MM.1S (cell line): Measurements from ENCODE around the gene TRABD2B.

ENCODE experiments used
- DNase-seq: peaks from one replicate; pipeline ENCODE4 v3.0.0-alpha.2; 2015
- H2AFZ ChIP-seq: fragments of 300-600 bp; sonication (generic); 2 replicates; pipeline ENCODE4 v1.6.0; 2016; ENCODE audit warnings: antibody characterized with exemption, low read length
- H3F3A ChIP-seq: fragments of 300-600 bp; sonication (generic); 2 replicates; pipeline ENCODE4 v1.6.1; 2016; ENCODE audit warnings: mild to moderate bottlenecking, antibody characterized with exemption, low read length, moderate library complexity, mixed read lengths; ENCODE audit not compliant: insufficient read depth
- H3K27ac ChIP-seq: fragments of 300-600 bp; sonication (generic); 2 replicates; pipeline ENCODE4 v1.5.1; 2016; ENCODE audit warnings: mild to moderate bottlenecking, low read length
- H3K27me3 ChIP-seq: fragments of 300-600 bp; sonication (generic); replicated peaks from 2 replicates; pipeline ENCODE4 v1.6.0; 2016; ENCODE audit warnings: low read length; ENCODE audit not compliant: insufficient read depth
- H3K36me3 ChIP-seq: fragments of 300-600 bp; sonication (generic); replicated peaks from 2 replicates; pipeline ENCODE4 v1.6.1; 2016; ENCODE audit warnings: mild to moderate bottlenecking, low read length, mixed read lengths; ENCODE audit not compliant: insufficient read depth
- H3K4me1 ChIP-seq: fragments of 300-600 bp; sonication (generic); 2 replicates; pipeline ENCODE4 v1.6.1; 2016; ENCODE audit warnings: low read length, mixed read lengths
- H3K4me2 ChIP-seq: fragments of 300-600 bp; sonication (generic); 2 replicates; pipeline ENCODE4 v1.6.0; 2016; ENCODE audit warnings: low read depth, low read length
- H3K4me3 ChIP-seq: fragments of 300-600 bp; sonication (generic); 2 replicates; pipeline ENCODE4 v1.5.1; 2016; ENCODE audit warnings: low read length, mixed read lengths
- H3K79me2 ChIP-seq: fragments of 300-600 bp; sonication (generic); 2 replicates; pipeline ENCODE4 v1.6.1; 2016; ENCODE audit warnings: mixed run types, low read length, mixed read lengths
- H3K9ac ChIP-seq: fragments of 300-600 bp; sonication (generic); 2 replicates; pipeline ENCODE4 v1.6.1; 2016; ENCODE audit warnings: low read length, mixed read lengths
- H3K9me2 ChIP-seq: fragments of 300-600 bp; sonication (generic); replicated peaks from 2 replicates; pipeline ENCODE4 v1.6.1; 2016; ENCODE audit warnings: mild to moderate bottlenecking, low read length, mixed read lengths; ENCODE audit not compliant: insufficient read depth
- H3K9me3 ChIP-seq: fragments of 300-600 bp; sonication (generic); replicated peaks from 2 replicates; pipeline ENCODE4 v1.6.1; 2016; ENCODE audit warnings: mild to moderate bottlenecking, low read length, mixed read lengths; ENCODE audit not compliant: insufficient read depth
- H4K20me1 ChIP-seq: fragments of 300-600 bp; sonication (generic); 2 replicates; pipeline ENCODE4 v1.6.1; 2016; ENCODE audit warnings: mild to moderate bottlenecking, low read length, moderate library complexity, mixed read lengths; ENCODE audit not compliant: insufficient read depth
- CTCF ChIP-seq: fragments of 300-600 bp; sonication (generic); IDR thresholded peaks from 2 replicates; pipeline ENCODE4 v1.5.1; 2016; ENCODE audit warnings: antibody characterized with exemption, low read length, mixed read lengths
- EZH2 ChIP-seq: fragments of 300-600 bp; sonication (generic); optimal IDR thresholded peaks from 2 replicates; pipeline ENCODE3; 2017; ENCODE audit warnings: low read depth, mild to moderate bottlenecking, antibody characterized with exemption, low read length, mixed read lengths
- EZH2phosphoT487 ChIP-seq: fragments of 300-600 bp; sonication (generic); IDR thresholded peaks from 2 replicates; pipeline ENCODE4 v1.6.1; 2018; ENCODE audit warnings: antibody characterized with exemption, low read length

The TRABD2B gene

GRCh38 chr1:47936916-47937551, 60.2 kb downstream of the TRABD2B start:
- TF ChIP-seq EZH2 (no peak), CTCF (no peak), EZH2phosphoT487 (no peak)
- no peak overlapping the region for H3K4me3 ChIP-seq
- no peaks in the 10 kb centered on the region for H3K4me1 ChIP-seq
- DNase-seq: no peak
- no peaks in the 10 kb centered on the region for H3K27me3 ChIP-seq
- H4K20me1 ChIP-seq: no peaks in the 10 kb centered on the region
- no peak overlapping the region for H3K4me2 ChIP-seq
- H3K9me2 ChIP-seq: no peaks in the 10 kb centered on the region
- H3K9ac ChIP-seq: no peak overlapping the region
- H2AFZ ChIP-seq: no peak overlapping the region
- H3F3A ChIP-seq: no peaks in the 10 kb centered on the region
- no peaks in the 10 kb centered on the region for H3K36me3 ChIP-seq
- H3K79me2 ChIP-seq: no peaks in the 10 kb centered on the region
- H3K27ac ChIP-seq: no peak overlapping the region
- H3K9me3 ChIP-seq: no peaks in the 10 kb centered on the region

DNA sequence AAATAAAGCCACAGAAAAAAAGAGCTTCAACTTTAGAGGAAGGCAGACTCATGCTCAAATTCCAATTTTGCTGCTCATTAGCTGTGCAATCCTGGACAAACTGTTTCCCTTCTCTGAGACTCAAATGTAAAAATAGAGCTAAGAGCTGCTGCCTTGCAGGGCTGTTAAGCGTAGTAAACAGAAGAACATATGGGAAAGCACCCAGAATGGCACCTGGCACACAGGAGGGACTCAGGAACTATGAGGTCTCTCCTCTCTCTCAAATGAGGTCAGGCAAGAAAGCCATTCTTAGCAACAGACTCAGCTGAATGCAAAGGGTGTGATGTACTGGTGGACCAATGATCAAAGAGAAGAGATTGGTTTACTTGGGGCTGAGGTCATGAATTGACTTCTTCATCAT, 61.3 kb downstream of the TRABD2B start:
- no peaks in the 10 kb centered on the region for H3K9me2 ChIP-seq
- H3K27ac ChIP-seq: no peak overlapping the region
- H4K20me1 ChIP-seq: no peaks in the 10 kb centered on the region
- no peaks in the 10 kb centered on the region for H3K9me3 ChIP-seq
- H2AFZ ChIP-seq: no peak overlapping the region
- H3K79me2 ChIP-seq: no peaks in the 10 kb centered on the region
- no peak for DNase-seq
- TF ChIP-seq EZH2 (no peak), CTCF (no peak), EZH2phosphoT487 (no peak)
- H3K27me3 ChIP-seq: no peaks in the 10 kb centered on the region
- no peaks in the 10 kb centered on the region for H3F3A ChIP-seq
- no peak overlapping the region for H3K4me2 ChIP-seq
- H3K4me3 ChIP-seq: no peak overlapping the region
- no peaks in the 10 kb centered on the region for H3K4me1 ChIP-seq
- no peak overlapping the region for H3K9ac ChIP-seq
- H3K36me3 ChIP-seq: no peaks in the 10 kb centered on the region

DNA sequence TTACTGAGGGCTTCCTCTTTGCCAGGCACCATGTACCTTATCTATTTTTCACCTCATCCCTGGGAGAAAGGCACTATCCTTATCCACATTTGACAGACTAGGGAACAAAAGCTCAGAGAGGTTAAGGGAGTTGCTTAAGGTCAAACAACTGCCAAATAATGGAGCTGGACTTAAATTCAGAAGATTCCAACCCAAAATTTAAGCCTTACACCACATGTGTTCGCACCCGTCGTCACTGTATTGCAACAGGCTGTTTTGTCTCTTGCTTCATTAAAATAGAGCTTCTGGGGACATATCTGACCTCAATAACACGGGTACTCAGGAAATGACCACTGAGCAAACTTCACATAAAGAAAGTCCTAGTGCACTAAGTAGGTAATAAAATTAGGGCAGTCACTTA, 62.0 kb downstream of the TRABD2B start:
- Histone ChIP-seq H3K9me2 (no peaks in the 10 kb centered on the region), H2AFZ (no peak overlapping the region), H4K20me1 (no peaks in the 10 kb centered on the region), H3K4me2 (no peak overlapping the region), H3K27me3 (no peaks in the 10 kb centered on the region), H3K36me3 (no peaks in the 10 kb centered on the region), H3K9me3 (no peaks in the 10 kb centered on the region), H3K79me2 (no peaks in the 10 kb centered on the region), H3F3A (no peaks in the 10 kb centered on the region), H3K4me3 (no peak overlapping the region), H3K4me1 (no peaks in the 10 kb centered on the region), H3K27ac (no peak overlapping the region), H3K9ac (no peak overlapping the region)
- TF ChIP-seq EZH2phosphoT487: no peak
- no peak for TF ChIP-seq CTCF
- TF ChIP-seq EZH2: no peak
- DNase-seq: no peak
